ENCODE measurements around the gene C16orf54.
A peak's percentile ranks its signal among the peaks of the same experiment; 100 is the strongest.
"Not testable (repeated sequence)": the region's sequence is repeated elsewhere in the genome, so short reads cannot be mapped to it uniquely, and the experiment has no call there.

The C16orf54 gene

DNA sequence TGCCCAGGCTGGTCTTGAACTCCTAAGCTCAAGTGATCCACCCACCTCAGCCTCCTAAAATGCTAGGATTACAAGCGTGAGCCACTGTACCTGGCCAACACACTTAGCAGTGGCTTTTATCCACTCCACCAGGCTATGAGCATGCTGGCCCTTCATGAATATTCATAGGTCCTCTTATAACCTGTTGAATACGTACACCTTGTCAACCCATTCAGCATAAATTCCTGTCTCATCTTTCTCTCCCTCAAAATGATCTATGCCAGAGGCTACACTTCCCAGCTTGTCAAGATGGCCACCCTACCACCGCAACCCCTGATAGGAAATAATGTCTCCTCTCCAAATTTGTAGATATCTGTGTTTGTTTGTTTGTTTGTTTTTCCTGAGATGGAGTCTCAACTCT, 21.3 kb upstream of the C16orf54 start:
- no peak for DNase-seq (ENCODE audit: low spot score)

GRCh38 chr16:29766571-29766970, 20.8 kb upstream of the C16orf54 start:
- DNase-seq (ENCODE audit: low spot score) = no peak

GRCh38 chr16:29765167-29766032, 19.6 kb upstream of the C16orf54 start:
- DNase-seq (ENCODE audit: low spot score) = no peak

DNA sequence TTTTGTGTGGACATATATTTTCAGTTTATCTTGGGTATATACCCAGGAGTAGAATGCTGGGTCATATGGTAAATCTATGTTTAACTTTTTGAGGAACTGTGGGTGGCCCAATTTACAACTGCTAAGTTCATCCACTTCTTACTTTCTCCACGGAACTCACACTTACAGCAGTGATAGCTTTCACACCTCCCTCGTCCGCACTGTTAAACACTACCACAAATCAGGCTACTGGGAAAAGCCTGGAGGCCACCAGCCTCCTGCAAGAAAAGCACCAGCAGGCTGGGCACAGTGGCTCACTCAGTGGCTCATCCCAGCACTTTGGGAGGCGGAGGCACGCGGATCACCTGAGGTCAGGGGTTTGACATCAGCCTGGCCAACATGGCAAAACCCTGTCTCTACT, 17.5 kb upstream of the C16orf54 start:
- no peak for DNase-seq (ENCODE audit: low spot score)

DNA sequence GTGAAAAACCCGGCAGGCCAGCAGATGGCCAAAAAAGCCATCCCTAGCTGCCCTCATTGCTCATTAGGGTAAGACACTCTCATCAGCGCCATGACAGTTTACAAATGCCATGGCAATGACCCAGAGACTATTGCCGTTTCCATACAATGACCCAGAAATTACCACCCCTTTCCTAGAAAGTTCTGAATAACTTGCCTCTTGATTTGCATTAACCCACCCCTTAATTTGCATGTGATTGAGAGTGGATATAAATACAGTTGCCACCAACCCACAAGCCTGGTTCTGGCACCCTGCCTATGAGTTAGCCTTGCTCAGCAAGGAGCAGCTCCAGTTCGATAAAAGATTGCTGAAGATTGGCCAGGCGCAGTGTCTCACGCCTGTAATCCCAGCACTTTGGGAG, 16.1 kb upstream of the C16orf54 start:
- no peak for DNase-seq (ENCODE audit: low spot score)

- not testable (repeated sequence) for DNase-seq (ENCODE audit: low spot score)
These were observed 15.5 kb upstream of the C16orf54 start for GRCh38 chr16:29761280-29761651.

GRCh38 chr16:29760567-29761279, 14.9 kb upstream of the C16orf54 start:
- DNase-seq (ENCODE audit: low spot score) = no peak

DNA sequence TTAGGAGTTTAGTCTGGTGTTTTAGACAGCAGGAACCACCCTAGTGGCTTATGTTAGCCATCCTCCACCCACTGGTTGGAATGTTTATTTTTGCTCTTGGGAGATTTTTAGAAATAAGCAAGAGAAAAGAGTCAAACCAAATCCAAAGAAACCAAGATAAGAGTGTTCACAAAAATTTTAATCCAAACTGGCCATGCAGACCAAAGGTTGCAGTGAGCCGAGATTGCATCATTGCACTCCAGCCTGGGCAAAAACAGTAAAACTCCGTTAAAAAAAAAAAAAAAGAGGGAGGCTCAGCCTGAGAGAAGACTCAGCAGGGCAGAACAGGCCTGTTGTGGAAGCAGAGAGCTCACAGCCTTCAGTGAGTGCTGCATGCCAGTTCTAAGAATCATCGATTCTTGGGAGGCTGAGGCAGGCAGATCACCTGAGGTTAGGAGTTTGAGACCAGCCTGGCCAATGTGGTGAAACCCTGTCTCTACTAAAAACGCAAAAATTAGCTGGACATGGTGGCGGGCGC, 12.2 kb upstream of the C16orf54 start:
- DNase-seq (ENCODE audit: low spot score) = no peak

DNA sequence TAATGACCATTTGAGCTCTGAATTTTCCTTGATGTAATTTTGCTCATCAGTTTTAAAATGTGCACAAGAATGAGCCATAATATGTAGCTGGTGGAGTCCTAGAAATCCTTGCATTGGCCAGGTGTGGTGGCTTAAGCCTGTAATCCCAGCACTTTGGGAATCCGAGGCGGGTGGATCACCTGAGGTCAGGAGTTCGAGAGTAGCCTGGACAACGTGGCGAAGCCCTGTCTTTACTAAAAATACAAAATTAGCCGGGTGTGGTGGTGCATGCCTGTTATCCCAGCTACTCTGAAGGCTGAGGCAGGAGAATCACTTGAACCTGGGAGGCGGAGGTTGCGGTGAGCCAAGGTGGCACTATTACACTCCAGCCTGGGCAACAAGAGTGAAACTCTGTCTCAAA, 11.3 kb upstream of the C16orf54 start:
- DNase-seq (ENCODE audit: low spot score) = not testable (repeated sequence)

GRCh38 chr16:29756654-29757053, 10.9 kb upstream of the C16orf54 start:
- DNase-seq (ENCODE audit: low spot score) = no peak

DNA sequence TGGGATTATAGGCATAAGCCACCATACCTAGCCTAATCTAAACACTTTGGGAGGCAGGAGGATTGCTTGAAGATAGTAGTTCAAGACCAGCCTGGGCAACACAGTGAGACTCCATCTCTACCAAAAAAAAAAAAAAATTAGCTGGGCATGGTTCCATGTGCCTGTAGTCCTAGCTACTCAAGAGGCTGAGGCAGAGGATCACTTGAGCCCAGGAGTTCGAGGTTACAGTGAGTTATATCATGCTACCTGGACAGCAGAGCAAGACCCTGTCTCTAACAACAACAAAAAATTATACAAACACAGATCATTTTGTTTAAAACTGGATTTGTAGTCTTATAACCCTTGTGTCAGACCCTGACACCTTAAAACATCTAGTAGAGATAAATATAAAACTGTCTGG, 7.7 kb upstream of the C16orf54 start:
- DNase-seq (ENCODE audit: low spot score) = no peak

GRCh38 chr16:29748760-29749149, 3.0 kb upstream of the C16orf54 start:
- not testable (repeated sequence) for DNase-seq (ENCODE audit: low spot score)

DNA sequence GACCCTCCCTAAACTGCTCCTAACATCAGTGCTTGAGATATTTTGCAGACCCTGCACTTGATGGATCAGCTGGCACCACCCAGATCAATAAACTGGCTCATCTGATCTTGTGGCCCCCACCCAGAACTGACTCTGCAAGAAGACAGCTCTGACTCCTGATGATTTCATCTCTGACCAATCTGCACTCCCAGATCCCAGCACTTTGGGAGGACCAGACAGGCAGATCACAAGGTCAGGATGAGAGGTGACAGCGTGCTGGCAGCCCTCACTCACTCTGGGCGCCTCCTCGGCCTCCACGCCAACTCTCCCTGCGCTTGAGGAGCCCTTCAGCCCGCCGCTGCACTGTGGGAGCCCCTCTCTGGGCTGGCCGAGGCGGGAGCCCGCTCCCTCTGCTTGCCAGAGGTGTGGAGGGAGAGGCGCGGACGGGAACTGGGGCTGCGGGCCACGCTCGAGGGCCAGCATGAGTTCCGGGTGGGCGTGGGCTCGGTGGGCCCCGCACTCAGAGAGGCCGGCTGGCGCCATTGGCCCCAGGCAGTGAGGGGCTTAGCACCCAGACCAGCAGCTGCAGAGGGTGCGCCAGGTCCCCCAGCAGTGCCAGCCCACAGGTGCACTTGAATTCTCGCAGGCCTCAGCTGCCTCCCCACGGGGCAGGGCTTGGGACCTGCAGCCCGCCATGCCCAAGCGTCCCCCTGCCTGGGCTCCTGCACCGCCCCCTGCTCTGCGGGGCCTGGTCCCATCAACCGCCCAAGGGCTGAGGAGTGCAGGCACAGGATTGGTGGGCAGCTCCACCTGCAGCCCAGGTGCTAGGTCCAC, 2.4 kb upstream of the C16orf54 start:
- DNase-seq (ENCODE audit: low spot score) = no peak

- DNase-seq (ENCODE audit: low spot score) = not testable (repeated sequence)
These were observed 728 bp upstream of the C16orf54 start for GRCh38 chr16:29746518-29746917.

GRCh38 chr16:29745121-29745852, 503 bp downstream of the C16orf54 start:
- peak; percentile 59 for DNase-seq (ENCODE audit: low spot score)

- no peak for DNase-seq (ENCODE audit: low spot score)
These were observed 1.2 kb downstream of the C16orf54 start for GRCh38 chr16:29744541-29745101.

DNA sequence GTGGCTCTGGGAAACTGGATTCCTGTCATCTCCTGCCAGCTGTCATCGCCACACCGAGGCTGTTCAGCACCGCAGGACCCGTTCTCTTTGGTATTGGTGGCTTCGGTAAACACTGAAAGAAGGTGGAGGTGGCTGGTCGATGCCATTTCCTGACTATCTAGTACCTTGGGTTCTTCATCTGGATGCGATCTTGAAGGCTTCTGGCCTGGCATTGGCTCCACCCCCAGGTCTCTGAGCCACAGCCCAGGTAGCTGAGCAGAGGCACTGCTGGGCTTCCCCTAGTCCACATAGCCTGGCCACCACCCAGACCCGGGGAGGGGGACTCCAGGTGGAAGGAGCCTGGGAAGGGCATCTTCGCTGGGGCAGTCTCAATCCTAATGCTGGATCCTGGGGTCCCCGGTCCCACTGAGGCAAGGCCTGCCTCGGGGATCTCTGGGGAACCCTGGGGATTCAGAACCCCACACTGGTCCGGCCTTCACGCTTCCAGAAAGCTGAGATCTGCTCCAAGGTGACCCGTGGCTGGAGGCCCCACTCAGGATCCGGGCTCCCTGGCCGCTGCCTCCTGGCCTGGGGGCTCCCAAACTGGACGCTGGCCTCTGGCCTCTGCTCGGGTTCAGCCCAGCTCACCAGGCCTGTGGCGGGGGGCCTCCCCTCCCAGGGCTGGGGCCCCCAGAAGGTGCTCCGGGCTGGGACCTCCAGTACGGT, 1.8 kb downstream of the C16orf54 start:
- DNase-seq (ENCODE audit: low spot score) = no peak

DNA sequence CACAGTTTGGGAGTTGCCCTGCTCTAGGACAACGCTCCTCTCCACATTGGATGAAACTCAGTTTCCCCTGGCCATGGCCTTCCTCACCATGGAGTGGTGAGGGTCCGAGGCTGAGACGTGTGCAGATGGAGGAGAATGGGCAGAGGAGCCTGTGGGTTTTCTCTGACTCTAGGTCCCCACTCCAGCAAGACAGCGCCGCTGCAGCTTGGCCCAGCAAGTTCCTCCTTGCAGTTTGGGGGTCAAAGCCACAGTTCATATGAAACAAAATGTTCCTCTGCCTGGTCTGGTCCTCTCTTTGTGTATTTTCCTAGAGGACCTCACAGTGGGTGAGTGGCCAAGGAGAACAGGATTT, 2.3 kb downstream of the C16orf54 start:
- DNase-seq (ENCODE audit: low spot score) = no peak

GRCh38 chr16:29742683-29743275, 3.0 kb downstream of the C16orf54 start:
- DNase-seq (ENCODE audit: low spot score) = no peak

- not testable (repeated sequence) for DNase-seq (ENCODE audit: low spot score)
These were observed 5.2 kb downstream of the C16orf54 start for GRCh38 chr16:29740630-29741015.

Data from germinal center (tissue), 1 donor.